ENCODE results near the gene LRRC4. TPM values are rescaled to one million over a fixed set of nuclear protein-coding genes. Genes with fewer than 3 reads are reported as not detected.

LRRC4 gene
- total RNA-seq, 1 experiment from 2014 or later, result 2.1 TPM

- Histone ChIP-seq H3K4me3 (no peak overlapping the region), H3K36me3 (no peaks in the 10 kb centered on the region; the same call in 1 of the 2 replicates), H3K27me3 (no peaks in the 10 kb centered on the region), H3K27ac (no peak overlapping the region), H3K4me1 (no peaks in the 10 kb centered on the region), H3K9me3 (replicated peaks) (no peaks in the 10 kb centered on the region)
- DNase-seq, result no peak
Observed at GRCh38 chr7:128010391-128011127, 20.7 kb downstream of the LRRC4 start.

GRCh38 chr7:128008744-128009143 lies 22.5 kb downstream of the LRRC4 start:
- Histone ChIP-seq H3K9me3 (replicated peaks) (no peaks in the 10 kb centered on the region), H3K27me3 (no peaks in the 10 kb centered on the region), H3K27ac (no peak overlapping the region), H3K36me3 (no peaks in the 10 kb centered on the region; the same call in 1 of the 2 replicates), H3K4me1 (no peaks in the 10 kb centered on the region), H3K4me3 (no peak overlapping the region)
- no peak for DNase-seq

- DNase-seq, result no peak
- no peaks in the 10 kb centered on the region for H3K4me1 ChIP-seq
Observed at GRCh38 chr7:128008141-128008540, 23.1 kb downstream of the LRRC4 start.

GRCh38 chr7:128007303-128007680 lies 23.9 kb downstream of the LRRC4 start:
- Histone ChIP-seq H3K27ac (no peak overlapping the region), H3K36me3 (no peaks in the 10 kb centered on the region; the same call in 1 of the 2 replicates), H3K4me1 (no peaks in the 10 kb centered on the region), H3K4me3 (no peak overlapping the region), H3K9me3 (replicated peaks) (no peaks in the 10 kb centered on the region), H3K27me3 (no peaks in the 10 kb centered on the region)
- no peak for DNase-seq

More at GRCh38 chr7:128008141-128008540, 23.1 kb downstream of the LRRC4 start:
- Histone ChIP-seq H3K27ac (no peak overlapping the region), H3K36me3 (no peaks in the 10 kb centered on the region; the same call in 1 of the 2 replicates), H3K27me3 (no peaks in the 10 kb centered on the region), H3K4me3 (no peak overlapping the region), H3K9me3 (replicated peaks) (no peaks in the 10 kb centered on the region)

GRCh38 chr7:128006550-128007302 lies 24.5 kb downstream of the LRRC4 start:
- no peak overlapping the region for H3K27ac ChIP-seq
- H3K27me3 ChIP-seq, result no peaks in the 10 kb centered on the region
- H3K4me3 ChIP-seq, result no peak overlapping the region
- H3K4me1 ChIP-seq, result no peaks in the 10 kb centered on the region
- no peak for DNase-seq
- H3K36me3 ChIP-seq, result 0 out of 2 replicates have a peak, but pooled peaks cover 2% of the 10 kb centered on the region
- no peaks in the 10 kb centered on the region for H3K9me3 ChIP-seq (replicated peaks)

GRCh38 chr7:128005759-128006159 lies 25.5 kb downstream of the LRRC4 start:
- no peaks in the 10 kb centered on the region for H3K9me3 ChIP-seq (replicated peaks)
- 0 out of 2 replicates have a peak, but pooled peaks cover 2% of the 10 kb centered on the region for H3K36me3 ChIP-seq
- H3K27ac ChIP-seq, result no peak overlapping the region
- H3K4me1 ChIP-seq, result no peaks in the 10 kb centered on the region
- no peaks in the 10 kb centered on the region for H3K27me3 ChIP-seq
- DNase-seq, result no peak
- no peak overlapping the region for H3K4me3 ChIP-seq

- no peak overlapping the region for H3K4me3 ChIP-seq
Observed at GRCh38 chr7:128005117-128005516, 26.1 kb downstream of the LRRC4 start.

GRCh38 chr7:128004623-128005022 lies 26.6 kb downstream of the LRRC4 start:
- no peak overlapping the region for H3K4me3 ChIP-seq
- H3K27ac ChIP-seq, result no peak overlapping the region
- no peaks in the 10 kb centered on the region for H3K9me3 ChIP-seq (replicated peaks)
- no peaks in the 10 kb centered on the region for H3K27me3 ChIP-seq
- H3K4me1 ChIP-seq, result no peaks in the 10 kb centered on the region
- 0 out of 2 replicates have a peak, but pooled peaks cover 2% of the 10 kb centered on the region for H3K36me3 ChIP-seq
- DNase-seq, result no peak

More at GRCh38 chr7:128005117-128005516, 26.1 kb downstream of the LRRC4 start:
- H3K27me3 ChIP-seq, result no peaks in the 10 kb centered on the region
- H3K9me3 ChIP-seq (replicated peaks), result no peaks in the 10 kb centered on the region
- DNase-seq, result no peak
- 0 out of 2 replicates have a peak, but pooled peaks cover 2% of the 10 kb centered on the region for H3K36me3 ChIP-seq
- no peaks in the 10 kb centered on the region for H3K4me1 ChIP-seq
- H3K27ac ChIP-seq, result no peak overlapping the region

GRCh38 chr7:128003787-128004186 lies 27.4 kb downstream of the LRRC4 start:
- Histone ChIP-seq H3K9me3 (replicated peaks) (no peaks in the 10 kb centered on the region), H3K36me3 (0 out of 2 replicates have a peak, but pooled peaks cover 5% of the 10 kb centered on the region), H3K4me1 (no peaks in the 10 kb centered on the region), H3K27me3 (no peaks in the 10 kb centered on the region), H3K27ac (no peak overlapping the region), H3K4me3 (no peak overlapping the region)
- no peak for DNase-seq

- Histone ChIP-seq H3K4me1 (no peaks in the 10 kb centered on the region), H3K4me3 (no peak overlapping the region), H3K27me3 (no peaks in the 10 kb centered on the region), H3K9me3 (replicated peaks) (no peaks in the 10 kb centered on the region), H3K27ac (no peak overlapping the region), H3K36me3 (0 out of 2 replicates have a peak, but pooled peaks cover 5% of the 10 kb centered on the region)
- DNase-seq, result no peak
Observed at GRCh38 chr7:128003167-128003566, 28.1 kb downstream of the LRRC4 start.

GRCh38 chr7:128000854-128001265 lies 30.4 kb downstream of the LRRC4 start:
- 0 out of 2 replicates have a peak, but pooled peaks cover 5% of the 10 kb centered on the region for H3K36me3 ChIP-seq
- H3K27me3 ChIP-seq, result no peaks in the 10 kb centered on the region
- no peak for DNase-seq
- H3K9me3 ChIP-seq (replicated peaks), result no peaks in the 10 kb centered on the region
- H3K27ac ChIP-seq, result no peak overlapping the region
- H3K4me3 ChIP-seq, result no peak overlapping the region
- peaks cover 12% of the 10 kb centered on the region for H3K4me1 ChIP-seq

GRCh38 chr7:128000048-128000447 lies 31.2 kb downstream of the LRRC4 start:
- no peaks in the 10 kb centered on the region for H3K9me3 ChIP-seq (replicated peaks)
- H3K4me1 ChIP-seq, result peaks cover 16% of the 10 kb centered on the region
- 0 out of 2 replicates have a peak, but pooled peaks cover 5% of the 10 kb centered on the region for H3K36me3 ChIP-seq
- no peaks in the 10 kb centered on the region for H3K27me3 ChIP-seq
- H3K27ac ChIP-seq, result no peak overlapping the region
- DNase-seq, result no peak
- no peak overlapping the region for H3K4me3 ChIP-seq

- no peak for DNase-seq
- Histone ChIP-seq H3K9me3 (replicated peaks) (no peaks in the 10 kb centered on the region), H3K27ac (no peak overlapping the region), H3K4me1 (peaks cover 16% of the 10 kb centered on the region), H3K36me3 (0 out of 2 replicates have a peak, but pooled peaks cover 5% of the 10 kb centered on the region), H3K27me3 (no peaks in the 10 kb centered on the region), H3K4me3 (no peak overlapping the region)
Observed at GRCh38 chr7:127998671-127999070, 32.6 kb downstream of the LRRC4 start.

- no peak for DNase-seq
- peaks cover 16% of the 10 kb centered on the region for H3K4me1 ChIP-seq
- no peaks in the 10 kb centered on the region for H3K9me3 ChIP-seq (replicated peaks)
- peaks cover 7% of the 10 kb centered on the region; the same call in 1 of the 2 replicates for H3K36me3 ChIP-seq
- H3K27ac ChIP-seq, result no peak overlapping the region
- H3K4me3 ChIP-seq, result no peak overlapping the region
- H3K27me3 ChIP-seq, result no peaks in the 10 kb centered on the region
Observed at GRCh38 chr7:127997226-127997922, 33.9 kb downstream of the LRRC4 start.

Measured in SJCRH30 (cell line).